Measurements from ENCODE around the gene CRISP3. TPM values are rescaled to one million over a fixed set of nuclear protein-coding genes. Genes with fewer than 3 reads are reported as not detected.

The CRISP3 gene, protein sequence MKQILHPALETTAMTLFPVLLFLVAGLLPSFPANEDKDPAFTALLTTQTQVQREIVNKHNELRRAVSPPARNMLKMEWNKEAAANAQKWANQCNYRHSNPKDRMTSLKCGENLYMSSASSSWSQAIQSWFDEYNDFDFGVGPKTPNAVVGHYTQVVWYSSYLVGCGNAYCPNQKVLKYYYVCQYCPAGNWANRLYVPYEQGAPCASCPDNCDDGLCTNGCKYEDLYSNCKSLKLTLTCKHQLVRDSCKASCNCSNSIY
- not detected for total RNA-seq
- long read RNA-seq = 0 reads

DNA sequence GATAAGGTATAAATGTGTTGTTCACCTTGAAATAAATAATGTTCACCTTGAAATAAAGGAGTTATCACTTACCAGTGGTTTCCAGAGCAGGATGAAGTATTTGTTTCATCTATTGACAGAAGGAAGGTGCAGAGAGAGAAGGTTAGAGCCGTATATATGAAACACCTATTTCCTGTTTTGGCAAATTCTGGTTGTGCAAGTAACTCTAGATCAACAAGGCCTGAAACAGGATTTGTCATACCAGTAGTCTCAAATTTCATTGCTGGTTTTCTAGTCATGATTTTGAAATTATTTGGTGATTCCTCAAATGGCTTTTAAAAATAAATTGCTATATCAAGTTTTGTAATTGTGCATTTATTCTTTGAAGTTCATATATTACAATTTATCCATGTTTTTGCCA, at the start of gene CRISP3:
CRISP3 (minus strand) TSS at position 130 of the 400 bp plus-strand sequence; CDS start at position 109, 21 bp downstream.
- TF ChIP-seq, protein P1, sequence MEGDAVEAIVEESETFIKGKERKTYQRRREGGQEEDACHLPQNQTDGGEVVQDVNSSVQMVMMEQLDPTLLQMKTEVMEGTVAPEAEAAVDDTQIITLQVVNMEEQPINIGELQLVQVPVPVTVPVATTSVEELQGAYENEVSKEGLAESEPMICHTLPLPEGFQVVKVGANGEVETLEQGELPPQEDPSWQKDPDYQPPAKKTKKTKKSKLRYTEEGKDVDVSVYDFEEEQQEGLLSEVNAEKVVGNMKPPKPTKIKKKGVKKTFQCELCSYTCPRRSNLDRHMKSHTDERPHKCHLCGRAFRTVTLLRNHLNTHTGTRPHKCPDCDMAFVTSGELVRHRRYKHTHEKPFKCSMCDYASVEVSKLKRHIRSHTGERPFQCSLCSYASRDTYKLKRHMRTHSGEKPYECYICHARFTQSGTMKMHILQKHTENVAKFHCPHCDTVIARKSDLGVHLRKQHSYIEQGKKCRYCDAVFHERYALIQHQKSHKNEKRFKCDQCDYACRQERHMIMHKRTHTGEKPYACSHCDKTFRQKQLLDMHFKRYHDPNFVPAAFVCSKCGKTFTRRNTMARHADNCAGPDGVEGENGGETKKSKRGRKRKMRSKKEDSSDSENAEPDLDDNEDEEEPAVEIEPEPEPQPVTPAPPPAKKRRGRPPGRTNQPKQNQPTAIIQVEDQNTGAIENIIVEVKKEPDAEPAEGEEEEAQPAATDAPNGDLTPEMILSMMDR (IDR thresholded peaks at IDR 0.05; ENCODE audit: borderline replicate concordance) = no peak
- Histone ChIP-seq H3K27ac (replicated peaks) (no peak within 1 kb of the TSS), H3K4me1 (no peaks in the 10 kb centered on the region), H3K9me3 (replicated peaks) (no peaks in the 10 kb centered on the region), H3K4me3 (no peak within 1 kb of the TSS), H3K36me3 (no peaks in the 10 kb centered on the region), H3K27me3 (ENCODE audit: low read depth) (no peaks in the 10 kb centered on the region)
- DNase-seq = no peak
- intact Hi-C loops (cut with micrococcal nuclease) = no loop called here

- Histone ChIP-seq H3K4me3 (no peak overlapping the region), H3K27ac (replicated peaks) (no peak overlapping the region), H3K36me3 (no peaks in the 10 kb centered on the region), H3K4me1 (no peaks in the 10 kb centered on the region), H3K9me3 (replicated peaks) (no peaks in the 10 kb centered on the region), H3K27me3 (ENCODE audit: low read depth) (no peaks in the 10 kb centered on the region)
- DNase-seq = no peak
- TF ChIP-seq, protein P1 (IDR thresholded peaks at IDR 0.05; ENCODE audit: borderline replicate concordance) = no peak
- intact Hi-C loops (cut with micrococcal nuclease) = no loop called here
These were observed 46.2 kb upstream of the CRISP3 start for GRCh38 chr6:49790341-49790740.

GRCh38 chr6:49787176-49787575, 43.0 kb upstream of the CRISP3 start, which contains the start of gene PGK2:
Gene PGK2 (minus strand): TSS chr6:49787285. CDS start chr6:49787187, 98 bp downstream.
- Histone ChIP-seq H3K27me3 (ENCODE audit: low read depth) (no peaks in the 10 kb centered on the region), H3K27ac (replicated peaks) (no peak within 1 kb of the TSS), H3K9me3 (replicated peaks) (no peaks in the 10 kb centered on the region), H3K4me1 (no peaks in the 10 kb centered on the region), H3K36me3 (no peaks in the 10 kb centered on the region), H3K4me3 (no peak within 1 kb of the TSS)
- no peak for DNase-seq
- intact Hi-C loops (cut with micrococcal nuclease) = no loop called here
- TF ChIP-seq, protein P1 (IDR thresholded peaks at IDR 0.05; ENCODE audit: borderline replicate concordance) = no peak

DNA sequence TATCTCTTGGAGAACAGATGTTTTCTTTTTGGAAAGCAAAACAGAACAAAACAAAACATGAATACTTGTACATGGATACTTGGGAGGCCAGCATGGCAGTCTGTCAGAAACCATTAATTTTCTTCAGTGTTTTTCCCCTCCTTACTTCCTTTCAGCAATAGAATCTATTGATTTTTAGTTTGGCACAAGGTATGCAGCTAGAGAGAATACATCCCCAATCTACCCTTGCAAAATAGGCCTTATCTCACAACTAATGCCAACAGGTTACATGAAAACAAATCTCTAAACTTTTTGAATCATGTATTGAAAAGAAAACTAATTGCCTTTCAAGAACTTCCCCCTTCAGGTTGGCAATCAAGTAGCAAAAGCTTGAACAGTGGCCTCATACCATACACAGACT, 40.1 kb upstream of the CRISP3 start:
- H3K9me3 ChIP-seq (replicated peaks) = no peaks in the 10 kb centered on the region
- intact Hi-C loops (cut with micrococcal nuclease) = no loop called here

GRCh38 chr6:49782725-49783124, 38.5 kb upstream of the CRISP3 start:
- H3K4me3 ChIP-seq = no peak overlapping the region
- DNase-seq = no peak
- H3K36me3 ChIP-seq = no peaks in the 10 kb centered on the region
- intact Hi-C loops (cut with micrococcal nuclease) = no loop called here
- TF ChIP-seq, protein P1 (IDR thresholded peaks at IDR 0.05; ENCODE audit: borderline replicate concordance) = no peak
- H3K4me1 ChIP-seq = no peaks in the 10 kb centered on the region
- H3K27ac ChIP-seq (replicated peaks) = no peak overlapping the region
- H3K27me3 ChIP-seq (ENCODE audit: low read depth) = no peaks in the 10 kb centered on the region
- no peaks in the 10 kb centered on the region for H3K9me3 ChIP-seq (replicated peaks)

More for the DNA sequence above, 40.1 kb upstream of the CRISP3 start:
- no peak for DNase-seq
- H3K4me3 ChIP-seq = no peak overlapping the region
- H3K36me3 ChIP-seq = no peaks in the 10 kb centered on the region
- no peaks in the 10 kb centered on the region for H3K27me3 ChIP-seq (ENCODE audit: low read depth)
- TF ChIP-seq, protein P1 (IDR thresholded peaks at IDR 0.05; ENCODE audit: borderline replicate concordance) = no peak
- no peak overlapping the region for H3K27ac ChIP-seq (replicated peaks)
- H3K4me1 ChIP-seq = no peaks in the 10 kb centered on the region
